HepG2 (cell line): ENCODE results near the gene RINL. TPM values are rescaled to one million over a fixed set of nuclear protein-coding genes. Genes with fewer than 3 reads are reported as not detected.

Experiments
- DRAP1 ChIP-seq: IDR thresholded peaks from 2 replicates; pipeline ENCODE4 v1.6.1; 2016; ENCODE audit warnings: missing genetic modification reagents, missing compliant biosample characterization
- ERF ChIP-seq: IDR thresholded peaks from 2 replicates; pipeline ENCODE4 v1.6.1; 2018; ENCODE audit warnings: missing biosample characterization, missing genetic modification reagents
- GRHL1 ChIP-seq: sonication (generic); formaldehyde crosslinking; conservative IDR thresholded peaks from 2 replicates; pipeline ENCODE4 v1.8.0; 2022; ENCODE audit warnings: missing genetic modification reagents
- KLF6 ChIP-seq: IDR thresholded peaks from 2 replicates; pipeline ENCODE4 v1.8.0; 2016; ENCODE audit warnings: missing biosample characterization, missing genetic modification reagents
- KMT2B ChIP-seq: IDR thresholded peaks from 2 replicates; pipeline ENCODE4 v1.6.1; 2016; ENCODE audit warnings: missing genetic modification reagents, missing compliant biosample characterization
- LCORL ChIP-seq, 2 experiments: fragments of 450-650 bp in 1 of 2; sonication (generic) in 1 of 2; formaldehyde crosslinking in 1 of 2; IDR thresholded peaks; 2 replicates each; pipeline versions ENCODE4 v1.5.0 to v1.6.1; 2017 to 2020; ENCODE audit warnings: antibody characterized with exemption in 1 of 2, missing genetic modification reagents in 1 of 2
- MIXL1 ChIP-seq: IDR thresholded peaks from 2 replicates; pipeline ENCODE4 v1.6.1; 2016
- TARDBP ChIP-seq: sonication (generic); formaldehyde crosslinking; IDR thresholded peaks from 2 replicates; pipeline ENCODE4 v1.8.0; 2022; ENCODE audit warnings: mild to moderate bottlenecking, missing genetic modification reagents
- TERF1 ChIP-seq: sonication (generic); formaldehyde crosslinking; IDR thresholded peaks from 2 replicates; pipeline ENCODE4 v1.8.0; 2022; ENCODE audit warnings: mild to moderate bottlenecking, missing genetic modification reagents, moderate library complexity
- XBP1 ChIP-seq: sonication (generic); formaldehyde crosslinking; IDR thresholded peaks from 2 replicates; pipeline ENCODE4 v1.5.0; 2020; ENCODE audit warnings: missing genetic modification reagents
- ZBTB42 ChIP-seq: sonication (generic); formaldehyde crosslinking; IDR thresholded peaks from 2 replicates; pipeline ENCODE4 v1.5.0; 2020; ENCODE audit warnings: mild to moderate bottlenecking, missing genetic modification reagents
- ZMYM4 ChIP-seq: sonication (generic); formaldehyde crosslinking; IDR thresholded peaks from 2 replicates; pipeline ENCODE4 v1.8.1; 2023; ENCODE audit warnings: mild to moderate bottlenecking, missing genetic modification reagents
- ZNF235 ChIP-seq: sonication (generic); formaldehyde crosslinking; IDR thresholded peaks from 2 replicates; pipeline ENCODE4 v1.8.1; 2023; ENCODE audit warnings: mild to moderate bottlenecking, missing genetic modification reagents, borderline replicate concordance
- ZNF333 ChIP-seq: sonication (generic); formaldehyde crosslinking; IDR thresholded peaks from 2 replicates; pipeline ENCODE4 v1.4.0; 2020; ENCODE audit warnings: mild to moderate bottlenecking, missing genetic modification reagents, borderline replicate concordance
- ZNF431 ChIP-seq: sonication (generic); formaldehyde crosslinking; IDR thresholded peaks from 2 replicates; pipeline ENCODE4 v1.9.0; 2022; ENCODE audit warnings: missing genetic modification reagents, low read depth, mild to moderate bottlenecking, borderline replicate concordance
- ZNF432 ChIP-seq: sonication (generic); formaldehyde crosslinking; IDR thresholded peaks from 2 replicates; pipeline ENCODE4 v1.5.0; 2020; ENCODE audit warnings: missing genetic modification reagents, mild to moderate bottlenecking, borderline replicate concordance
- ZNF546 ChIP-seq: sonication (generic); formaldehyde crosslinking; conservative IDR thresholded peaks from 2 replicates; pipeline ENCODE4 v1.8.1; 2023; ENCODE audit warnings: mild to moderate bottlenecking, missing genetic modification reagents
- ZNF574 ChIP-seq: sonication (generic); formaldehyde crosslinking; IDR thresholded peaks from 2 replicates; pipeline ENCODE4 v1.4.0; 2020; ENCODE audit warnings: missing genetic modification reagents
- ZNF687 ChIP-seq: sonication (generic); formaldehyde crosslinking; IDR thresholded peaks from 2 replicates; pipeline ENCODE4 v1.5.1; 2020; ENCODE audit warnings: mild to moderate bottlenecking, missing genetic modification reagents, moderate library complexity
- ZNF790 ChIP-seq: sonication (generic); formaldehyde crosslinking; IDR thresholded peaks from 2 replicates; pipeline ENCODE4 v1.8.0; 2022; ENCODE audit warnings: missing genetic modification reagents, mild to moderate bottlenecking, borderline replicate concordance
- polyA plus RNA-seq, 8 experiments: library from polyadenylated mRNA; depleted of rRNA in 3 of 8; stranded (reverse) in 7 of 8; unstranded in 1 of 8; fragments of >200 nt; fragmentation: Illumina TruSeq in 4 of 8; extraction: Trizol in 4 of 8; gene quantifications; 2 replicates each; pipeline versions ENCODE4 v1.2.1 to v1.2.3, GENCODE V29; 2011 to 2016; ENCODE audit warnings: low read depth in 4 of 8, missing spikeins in 1 of 8, mixed read lengths in 1 of 8; ENCODE audit not compliant: insufficient read depth in 1 of 8
- total RNA-seq, 5 experiments: library from RNA; depleted of rRNA; stranded (reverse); fragments of >200 nt; fragmentation: Illumina TruSeq; extraction: Trizol; gene quantifications; 2 replicates each; pipeline ENCODE4 v1.2.3, GENCODE V29; 2016; ENCODE audit warnings: low read depth in 1 of 5

Gene RINL
- total and polyA plus RNA-seq, 2 of the 13 experiments (the other 11 are each of a cell fraction or from before 2014, with no cell fraction given) = 11.4 to 18.0 TPM

GRCh38 chr19:38917921-38918491, 39.9 kb upstream of the RINL start (continued):
- TF ChIP-seq ZNF687 (CRISPR knock-in tag) (peak; percentile 58), LCORL (IDR thresholded peaks at IDR 0.05) (no peak), LCORL (CRISPR knock-in tag; IDR thresholded peaks at IDR 0.05) (0 out of 2 replicates have a peak, but pooled peaks have one; percentile 42), ZNF333 (CRISPR knock-in tag) (0 out of 2 replicates have a peak, but pooled peaks have one; percentile 57), GRHL1 (no peak), XBP1 (no peak), ERF (CRISPR knock-in tag) (no peak), KMT2B (no peak), ZBTB42 (no peak), ZNF432 (CRISPR knock-in tag) (no peak), ZNF546 (no peak), ZNF574 (CRISPR knock-in tag) (peak; percentile 44; the same call in 1 of the 2 replicates), TARDBP (0 out of 2 replicates have a peak, but pooled peaks have one; percentile 29), ZNF790 (no peak), ZNF431 (CRISPR knock-in tag) (no peak), DRAP1 (0 out of 2 replicates have a peak, but pooled peaks have one; percentile 24), MIXL1 (CRISPR knock-in tag) (no peak), KLF6 (no peak), ZMYM4 (CRISPR knock-in tag) (no peak), TERF1 (CRISPR knock-in tag) (no peak), ZNF235 (CRISPR knock-in tag) (no peak)
